ENCODE measurements around the gene OTX2.

GRCh38 chr14:56813143-56813551 is 2.9 kb upstream of the OTX2 start:
- TF ChIP-seq CTCF (IDR thresholded peaks at IDR 0.05) (no peak), POLR2A (IDR thresholded peaks at IDR 0.05) (no peak)
